GM21367 (cell line): ENCODE data around the gene LPP.
"Not testable (repeated sequence)": the region's sequence is repeated elsewhere in the genome, so short reads cannot be mapped to it uniquely, and the experiment has no call there.

Experiments
- ATAC-seq: cut with Tn5 transposase; IDR thresholded peaks from one replicate; pipeline ENCODE4 v1.9.1; 2021; ENCODE audit not compliant: unreplicated experiment

The LPP gene

GRCh38 chr3:188605905-188606304, 451.9 kb downstream of the LPP start:
- no peak for ATAC-seq

- ATAC-seq, result no peak
Observed at GRCh38 chr3:188607805-188608315, 453.9 kb downstream of the LPP start.

DNA sequence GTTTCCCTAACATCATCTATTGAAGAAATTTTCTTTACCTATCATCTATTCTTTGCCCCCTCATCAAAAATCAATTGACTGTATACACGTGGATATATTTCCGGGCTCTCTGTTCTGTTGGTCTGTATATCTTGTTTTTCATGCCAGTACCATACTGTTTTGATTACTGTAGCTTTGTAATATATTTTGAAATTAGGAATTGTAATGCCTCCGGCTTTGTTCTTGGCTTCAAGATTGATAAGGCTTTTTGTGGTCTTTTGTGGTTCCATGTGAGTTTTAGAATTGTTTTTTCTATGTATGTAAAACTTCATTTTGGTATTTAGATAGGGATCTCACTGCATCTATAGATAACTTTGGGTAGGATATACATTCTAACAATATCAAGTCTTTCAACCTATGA, 454.4 kb downstream of the LPP start:
- no peak for ATAC-seq

DNA sequence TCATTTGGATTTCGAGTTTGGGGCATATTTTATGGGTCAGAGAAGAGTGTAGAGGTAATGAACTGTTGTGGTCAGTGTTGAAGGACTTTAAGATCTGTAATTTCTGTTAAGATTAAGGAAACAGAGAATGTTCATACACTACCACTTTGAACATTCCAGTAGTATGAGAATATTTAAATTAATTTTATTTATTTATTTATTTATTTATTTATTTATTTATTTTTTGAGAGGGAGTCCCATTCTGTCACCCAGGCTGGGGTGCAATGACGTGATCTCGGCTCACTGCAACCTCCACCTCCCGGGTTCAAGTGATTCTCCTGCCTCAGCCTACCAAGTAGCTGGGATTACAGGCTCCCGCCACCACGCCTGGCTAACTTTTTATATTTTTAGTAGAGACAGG, 459.8 kb downstream of the LPP start:
- not testable (repeated sequence) for ATAC-seq

GRCh38 chr3:188617270-188617669, 463.3 kb downstream of the LPP start:
- ATAC-seq, result no peak

- ATAC-seq, result no peak
Observed at GRCh38 chr3:188617988-188618701, 464.2 kb downstream of the LPP start.

GRCh38 chr3:188620752-188621151, 466.8 kb downstream of the LPP start:
- ATAC-seq, result no peak

DNA sequence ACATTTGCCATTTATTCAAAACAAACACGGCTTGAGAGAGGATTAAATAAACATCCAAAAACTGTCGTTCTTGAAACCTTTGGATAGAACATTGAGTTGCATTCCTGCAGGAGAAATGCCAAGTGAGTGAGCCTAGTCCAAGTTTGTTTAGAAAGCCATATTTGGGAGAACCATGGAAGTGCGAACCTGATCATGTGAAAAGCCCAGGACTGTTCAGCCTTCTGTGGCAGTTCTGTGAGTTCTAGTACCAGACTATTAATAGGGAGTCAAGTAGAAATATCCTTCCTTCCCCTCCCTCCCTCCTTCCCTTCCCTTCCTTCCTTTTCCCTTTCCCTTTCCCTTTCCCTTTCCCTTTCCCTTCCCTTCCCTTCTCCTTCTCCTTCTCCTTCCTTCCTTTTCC, 470.4 kb downstream of the LPP start:
- ATAC-seq, result no peak

GRCh38 chr3:188624828-188625227, 470.9 kb downstream of the LPP start:
- no peak for ATAC-seq

DNA sequence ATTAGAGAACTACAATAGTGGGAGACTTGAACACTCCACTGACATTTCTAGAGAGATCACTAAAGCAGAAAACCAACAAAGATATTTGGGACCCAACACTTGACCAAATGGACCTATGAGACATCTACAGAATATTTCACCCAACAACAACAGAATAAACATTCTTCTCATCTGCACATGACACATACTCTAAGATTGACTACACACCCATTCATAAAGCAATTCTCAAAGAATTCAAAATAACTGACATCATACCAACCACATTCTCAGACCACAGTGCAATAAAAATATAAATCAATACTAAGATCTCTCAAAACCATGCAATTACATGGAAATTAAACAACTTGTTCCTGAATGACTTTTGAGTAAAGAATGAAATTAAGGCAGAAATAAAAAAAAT, 473.7 kb downstream of the LPP start:
- ATAC-seq, result no peak

DNA sequence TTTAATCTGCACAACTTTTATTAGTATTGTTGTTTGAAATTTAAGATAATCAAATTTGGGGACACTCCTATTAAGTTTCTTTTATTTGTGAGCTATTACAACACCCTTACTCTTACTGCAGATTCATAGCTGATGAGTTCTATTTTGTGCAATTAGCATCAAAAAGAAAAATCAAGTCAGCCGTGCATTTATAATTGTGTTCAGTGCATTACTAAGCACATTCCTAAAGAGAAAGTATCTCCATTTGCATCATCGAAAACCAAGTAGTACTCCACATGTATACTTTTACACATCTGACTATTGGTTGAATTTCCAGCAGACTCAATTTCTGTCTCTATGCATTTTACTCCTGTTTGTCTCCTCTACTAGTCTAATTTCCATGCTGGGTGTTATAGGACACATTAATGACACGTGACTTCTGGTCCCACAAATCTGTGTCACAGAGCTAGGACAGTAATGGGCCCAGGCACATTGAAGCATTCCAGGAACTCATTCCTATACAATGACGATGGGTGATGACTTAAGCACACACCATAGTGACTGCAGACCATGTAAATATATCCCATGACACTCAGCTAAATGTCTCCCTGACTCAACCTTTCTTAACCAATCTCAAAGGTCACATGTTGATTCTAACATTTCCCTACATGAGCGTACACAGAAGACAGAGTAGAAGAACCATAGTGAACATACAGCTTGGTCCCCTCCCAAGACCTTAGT, 477.5 kb downstream of the LPP start:
- ATAC-seq, result no peak

GRCh38 chr3:188633206-188633605, 479.2 kb downstream of the LPP start:
- ATAC-seq, result no peak

- no peak for ATAC-seq
Observed at GRCh38 chr3:188634285-188634684, 480.3 kb downstream of the LPP start.

DNA sequence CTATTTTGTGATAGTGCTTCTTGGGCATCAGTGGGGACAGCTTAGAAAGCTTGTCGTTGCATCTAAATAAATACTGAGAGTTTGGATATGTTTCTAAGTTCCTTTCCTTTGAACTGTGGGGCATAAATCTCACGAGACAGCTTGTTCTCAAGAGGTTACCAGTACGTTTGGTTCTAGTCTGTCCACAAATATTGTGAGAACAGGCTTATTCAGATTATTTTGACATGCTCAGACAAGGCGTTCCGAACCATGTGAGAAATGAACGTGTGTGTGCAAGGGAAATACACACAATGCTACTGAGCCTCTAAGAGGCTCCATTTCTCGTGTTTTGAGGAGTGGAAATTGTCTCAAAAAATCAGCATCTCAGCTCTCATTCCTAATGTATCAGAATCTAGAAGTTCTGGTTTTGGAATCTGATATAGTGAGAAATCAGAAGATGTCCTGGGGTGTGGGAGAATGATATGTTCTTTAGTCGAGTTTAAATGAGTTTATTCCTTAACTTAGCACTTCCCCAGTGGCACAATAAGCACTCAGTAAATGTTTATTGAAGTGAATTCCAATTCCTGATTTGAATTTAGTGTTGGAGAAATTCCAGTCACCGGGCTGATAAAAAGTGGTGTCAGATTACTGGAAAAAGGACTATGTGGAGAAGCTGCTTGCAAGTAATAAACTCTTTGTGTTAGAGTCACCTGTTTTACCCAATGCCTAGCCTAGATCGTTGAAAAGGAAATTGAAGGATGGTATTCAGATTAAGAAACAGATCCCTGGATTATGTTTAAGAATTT, 481.5 kb downstream of the LPP start:
- no peak for ATAC-seq

DNA sequence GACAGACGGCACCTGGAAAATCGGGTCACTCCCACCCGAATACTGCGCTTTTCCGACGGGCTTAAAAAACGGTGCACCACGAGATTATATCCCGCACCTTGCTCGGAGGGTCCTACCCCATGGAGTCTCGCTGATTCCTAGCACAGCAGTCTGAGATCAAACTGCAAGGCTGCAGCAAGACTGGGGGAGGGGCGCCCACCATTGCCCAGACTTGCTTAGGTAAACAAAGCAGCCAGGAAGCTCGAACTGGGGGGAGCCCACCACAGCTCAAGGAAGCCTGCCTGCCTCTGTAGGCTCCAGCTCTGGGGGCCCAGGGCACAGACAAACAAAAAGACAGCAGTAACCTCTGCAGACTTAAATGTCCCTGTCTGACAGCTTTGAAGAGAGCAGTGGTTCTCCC, 482.3 kb downstream of the LPP start:
- not testable (repeated sequence) for ATAC-seq

- ATAC-seq, result no peak
Observed at GRCh38 chr3:188641076-188641475, 487.1 kb downstream of the LPP start.

DNA sequence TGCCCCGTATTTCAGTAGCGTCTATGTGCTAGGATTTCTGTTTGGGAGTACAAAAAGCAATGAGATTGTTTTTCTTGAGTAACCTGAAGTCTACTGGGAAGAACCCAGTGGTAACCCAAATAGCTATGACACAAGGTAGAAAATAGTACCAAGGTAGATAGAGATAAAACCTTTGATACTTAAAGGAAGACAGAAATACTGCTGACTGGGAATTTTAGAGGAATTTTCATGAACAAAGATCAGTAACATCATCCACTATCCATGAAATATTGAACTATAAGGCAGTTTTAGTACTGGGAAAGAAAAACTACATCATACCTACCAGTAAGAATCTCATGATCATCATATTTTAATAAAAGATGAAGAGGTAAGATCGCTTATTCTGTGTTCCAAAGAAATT, 489.8 kb downstream of the LPP start:
- ATAC-seq, result no peak

- ATAC-seq, result no peak
Observed at GRCh38 chr3:188646592-188646991, 492.6 kb downstream of the LPP start.

DNA sequence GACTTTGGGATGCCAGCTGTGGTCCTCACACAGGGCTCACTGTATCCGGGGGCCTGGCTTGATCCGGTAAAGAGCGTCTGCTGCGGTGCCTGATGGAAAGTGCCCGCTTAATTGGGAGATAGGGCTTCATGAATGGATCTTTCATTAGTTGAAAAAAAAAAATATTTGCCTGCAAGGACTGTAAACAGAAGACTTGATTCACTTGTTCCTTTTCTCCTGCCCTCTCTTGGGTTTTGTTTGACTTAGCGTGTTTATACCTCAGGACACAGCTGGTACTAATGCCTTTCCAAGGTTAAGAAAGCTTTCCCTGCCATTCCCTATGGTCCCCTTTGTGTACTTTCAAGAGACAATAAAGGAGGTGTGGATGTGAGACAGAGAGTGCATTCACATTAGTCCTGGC, 493.3 kb downstream of the LPP start:
- ATAC-seq, result no peak

GRCh38 chr3:188649521-188649920, 495.6 kb downstream of the LPP start:
- ATAC-seq, result no peak

DNA sequence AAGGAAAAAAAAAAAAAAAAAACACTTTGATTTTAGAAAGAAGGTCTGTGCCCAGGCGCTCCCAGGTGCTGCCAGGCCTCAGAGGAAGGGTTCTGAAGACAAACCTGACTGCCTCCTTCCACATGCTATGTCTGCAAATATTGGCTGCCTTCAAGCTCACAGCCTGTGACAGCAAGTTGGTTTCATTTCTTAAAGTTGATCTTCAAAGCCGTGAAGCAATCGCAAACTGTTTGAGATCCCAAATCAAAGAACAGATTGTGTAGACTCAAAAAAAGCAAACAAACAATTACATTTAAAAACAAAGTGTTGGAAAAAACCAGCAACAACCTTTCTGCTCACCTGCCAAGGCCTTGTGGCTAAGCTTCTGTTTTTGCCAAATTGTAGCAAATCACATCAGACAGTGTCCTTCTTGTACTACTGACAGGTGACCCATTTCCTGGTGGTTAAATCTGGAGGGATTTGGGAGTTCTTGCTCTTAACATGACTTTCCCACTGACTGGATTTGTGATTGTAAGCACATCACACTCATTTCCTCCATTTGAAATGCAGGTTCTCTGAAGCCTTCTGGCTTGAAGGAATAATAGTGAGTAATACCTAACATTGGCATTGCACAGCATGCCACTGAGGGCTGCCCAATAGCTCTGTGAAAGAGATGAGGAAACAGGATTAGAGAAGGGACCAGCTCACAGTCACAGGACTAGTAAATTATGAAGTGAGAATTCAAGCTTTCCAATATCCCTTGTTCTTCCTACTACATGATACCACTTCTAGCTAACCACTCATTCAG, 502.4 kb downstream of the LPP start:
- no peak for ATAC-seq
